Thoracic aorta (tissue), 2 donors: ENCODE measurements around the gene NPNT. TPM values are rescaled to one million over a fixed set of nuclear protein-coding genes. Genes with fewer than 3 reads are reported as not detected.

Experiments
- ATAC-seq: fragments of 150-250 bp; one replicate; pipeline ENCODE4 v1.8.0; 2017; ENCODE audit warnings: low read depth; ENCODE audit not compliant: insufficient number of reproducible peaks, low FRiP score
- DNase-seq: peaks from one replicate; pipeline ENCODE4 v3.0.0-alpha.2; 2020; ENCODE audit warnings: low spot score
- H3K27ac ChIP-seq, 2 donors: fragments of 200-600 bp; sonication (generic); 1 replicate in 1 of 2; 2 replicates in 1 of 2; pipeline ENCODE4 v1.5.1; 2016; ENCODE audit warnings: mild to moderate bottlenecking in 2 of 2, moderate library complexity in 2 of 2
- H3K27me3 ChIP-seq: fragments of 200-600 bp; sonication (generic); replicated peaks from 2 replicates; pipeline ENCODE4 v1.6.0; 2016; ENCODE audit warnings: mild to moderate bottlenecking; ENCODE audit not compliant: insufficient read depth
- H3K36me3 ChIP-seq: fragments of 200-600 bp; sonication (generic); one replicate; pipeline ENCODE4 v1.5.1; 2016
- H3K4me1 ChIP-seq, 2 donors: fragments of 200-600 bp; sonication (generic); 1 replicate in 1 of 2; 2 replicates in 1 of 2; pipeline versions ENCODE4 v1.5.1 to v1.6.0; 2016; ENCODE audit warnings: low read depth in 2 of 2, mild to moderate bottlenecking in 1 of 2; ENCODE audit not compliant: control insufficient read depth in 1 of 2
- H3K4me3 ChIP-seq: fragments of 200-600 bp; sonication (generic); 2 replicates; pipeline ENCODE4 v1.5.1; 2016; ENCODE audit warnings: mild to moderate bottlenecking
- H3K9me3 ChIP-seq: fragments of 200-600 bp; sonication (generic); 2 replicates; pipeline ENCODE4 v1.5.1; 2016
- CTCF ChIP-seq: fragments of 200-600 bp; sonication (generic); IDR thresholded peaks from one replicate; pipeline ENCODE4 v1.5.1; 2019; ENCODE audit warnings: antibody characterized with exemption
- total RNA-seq, 2 donors: library from RNA; depleted of rRNA; stranded (reverse); fragments of >200 nt; gene quantifications; one replicate each; pipeline versions ENCODE4 v1.1.0 to v1.2.3, GENCODE V29; 2016

NPNT gene
- total RNA-seq, 2 donors from 2014 or later, result 167 to 240 TPM

DNA sequence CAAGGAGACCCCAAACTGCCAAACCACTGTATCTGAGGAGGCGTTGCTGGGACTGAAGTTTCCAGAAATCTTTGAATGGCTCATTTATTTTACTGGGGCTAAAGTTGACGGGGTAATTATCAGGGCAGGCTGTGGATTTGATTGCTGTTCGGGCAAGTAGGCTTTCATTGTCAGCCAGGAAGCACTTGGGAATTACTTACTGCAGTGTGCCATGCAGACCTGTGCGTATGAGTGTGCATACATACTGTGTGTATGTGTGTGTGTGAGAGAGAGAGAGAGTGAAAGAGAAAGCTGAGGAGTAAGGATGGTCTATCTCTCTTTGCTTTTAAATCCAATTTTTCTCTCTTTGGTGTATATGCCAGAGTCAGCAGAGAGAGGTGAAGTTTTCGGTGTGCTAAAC, 122.7 kb downstream of the NPNT start:
- H3K27me3 ChIP-seq, result no peaks in the 10 kb centered on the region

GRCh38 chr4:106019771-106020170, 124.5 kb downstream of the NPNT start:
- no peak overlapping the region for H3K27ac ChIP-seq
- no peak overlapping the region for H3K4me3 ChIP-seq
- no peaks in the 10 kb centered on the region for H3K36me3 ChIP-seq
- H3K9me3 ChIP-seq, result no peaks in the 10 kb centered on the region
- H3K4me1 ChIP-seq, result no peaks in the 10 kb centered on the region
- H3K27me3 ChIP-seq, result no peaks in the 10 kb centered on the region
- TF ChIP-seq CTCF, result no peak
- no peak for DNase-seq
- ATAC-seq, result no peak

More for the DNA sequence above, 122.7 kb downstream of the NPNT start:
- no peaks in the 10 kb centered on the region for H3K4me1 ChIP-seq
- no peak overlapping the region for H3K4me3 ChIP-seq
- H3K9me3 ChIP-seq, result no peaks in the 10 kb centered on the region
- ATAC-seq (no peak), DNase-seq (no peak)
- H3K27ac ChIP-seq, result no peak overlapping the region
- no peaks in the 10 kb centered on the region for H3K36me3 ChIP-seq
- TF ChIP-seq CTCF, result no peak

Other genes starting within 250 kb of the NPNT start
- 10 to 100 TPM; 22.6 TPM for gene INTS12, start 186.8 kb upstream of the NPNT start, total RNA-seq
- 1 to 10 TPM; 6.6 to 6.9 TPM for gene GSTCD, start 186.7 kb upstream of the NPNT start, total RNA-seq